ENCODE data around the gene MYO1H.
"Not testable (repeated sequence)": the region's sequence is repeated elsewhere in the genome, so short reads cannot be mapped to it uniquely, and the experiment has no call there.

Gene MYO1H

DNA sequence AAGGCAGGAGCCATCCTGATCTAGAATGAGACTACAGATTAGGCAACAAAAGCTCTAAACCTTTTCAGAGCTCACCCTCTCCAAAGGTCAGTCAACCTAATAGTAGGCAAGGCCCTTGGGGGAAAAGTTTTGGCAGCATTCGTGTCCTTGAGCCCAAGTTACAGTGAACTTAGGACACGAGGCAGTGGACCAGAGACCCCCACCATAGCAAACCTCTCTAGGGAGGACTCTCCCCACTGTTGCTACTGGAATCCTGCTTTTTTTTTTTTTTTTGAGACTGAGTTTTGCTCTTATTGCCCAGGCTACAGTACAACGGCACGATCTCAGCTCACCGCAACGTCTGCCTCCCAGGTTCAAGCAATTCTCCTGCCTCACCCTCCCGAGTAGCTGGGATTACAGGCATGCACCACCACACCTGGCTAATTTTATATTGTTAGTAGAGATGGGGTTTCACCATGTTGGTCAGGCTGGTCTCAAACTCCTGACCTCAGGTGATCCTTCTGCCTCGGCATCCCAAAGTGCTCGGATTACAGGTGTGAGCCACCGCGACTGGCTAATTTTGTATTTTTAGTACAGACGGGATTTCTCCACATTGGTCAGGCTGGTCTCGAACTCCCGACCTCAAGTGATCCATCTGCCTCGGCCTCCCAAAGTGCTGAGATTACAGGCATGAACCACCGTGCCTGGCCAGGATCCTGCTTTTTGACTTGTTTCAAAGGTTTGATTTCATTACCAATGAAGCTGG, 126.0 kb downstream of the MYO1H start:
- not testable (repeated sequence) for DNase-seq (ENCODE audit: low spot score)

GRCh38 chr12:109475121-109475520, 127.4 kb downstream of the MYO1H start:
- DNase-seq (ENCODE audit: low spot score): no peak

DNA sequence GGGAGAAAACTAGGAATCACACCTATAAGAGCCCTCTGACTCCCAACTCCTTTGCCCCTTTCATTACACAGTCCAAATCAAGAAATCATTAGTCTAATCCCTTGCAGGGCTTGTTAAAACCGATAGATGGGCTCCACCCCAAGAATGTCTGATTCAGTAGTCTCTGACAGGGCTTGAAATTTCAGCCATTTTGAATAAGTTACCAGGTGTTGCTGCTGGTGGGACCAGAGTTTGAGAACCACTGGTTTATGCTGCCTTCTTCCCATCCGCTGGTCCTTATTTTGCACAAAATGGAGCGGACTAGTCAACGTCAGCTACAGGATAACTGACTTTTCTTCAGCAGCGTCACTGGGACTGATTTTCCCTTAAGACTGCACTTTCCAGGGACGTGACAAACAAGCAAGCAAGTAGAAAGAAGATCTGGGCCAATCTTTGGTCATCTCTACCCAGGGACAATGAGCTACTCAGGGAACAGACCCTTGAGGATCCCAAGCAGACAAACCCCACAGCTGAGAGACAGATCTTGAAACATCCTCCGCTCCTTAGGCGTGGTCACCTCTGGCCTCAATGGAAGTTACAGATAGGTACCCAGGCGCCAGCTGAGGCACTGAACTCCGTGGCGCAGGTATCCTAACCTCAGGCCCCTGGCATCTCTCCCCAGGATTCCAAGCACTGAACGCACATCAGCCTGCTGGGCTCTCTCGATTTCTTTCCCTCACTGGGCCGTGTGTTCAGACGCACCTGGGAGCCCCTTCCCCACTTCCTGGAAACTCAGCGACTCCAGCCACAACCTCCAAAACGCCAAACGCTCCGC, 128.5 kb downstream of the MYO1H start:
- no peak for DNase-seq (ENCODE audit: low spot score)

GRCh38 chr12:109476807-109477184, 129.1 kb downstream of the MYO1H start:
- no peak for DNase-seq (ENCODE audit: low spot score)

GRCh38 chr12:109477185-109477962, 129.7 kb downstream of the MYO1H start, which contains the start of the genes KCTD10 and UBE3B:
KCTD10 (minus strand) TSS chr12:109477300; CDS start chr12:109477262, 38 bp downstream.
UBE3B (plus strand) TSS chr12:109477634; CDS start chr12:109483552, 5,918 bp downstream.
- DNase-seq (ENCODE audit: low spot score): peak; percentile 91

DNA sequence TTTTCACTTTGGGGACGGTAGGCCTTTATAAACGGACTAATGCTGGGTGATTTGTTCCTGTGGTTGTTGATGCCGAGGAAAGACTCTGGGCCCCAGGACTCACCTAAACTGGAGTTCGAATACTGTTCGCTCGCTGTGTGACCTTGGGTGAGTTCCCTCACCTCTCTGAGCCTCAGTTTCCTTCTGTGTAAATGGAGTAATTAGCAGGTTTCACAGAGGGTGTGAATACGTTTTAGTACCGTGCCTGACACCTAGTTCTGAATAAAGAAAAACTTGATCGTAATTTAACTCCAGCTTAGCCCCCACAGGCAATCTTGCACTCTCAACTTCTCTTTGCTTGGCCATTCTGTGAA, 130.2 kb downstream of the MYO1H start:
- DNase-seq (ENCODE audit: low spot score): no peak

GRCh38 chr12:109479761-109480160, 132.1 kb downstream of the MYO1H start:
- DNase-seq (ENCODE audit: low spot score): no peak

- no peak for DNase-seq (ENCODE audit: low spot score)
Observed at GRCh38 chr12:109480356-109480755, 132.7 kb downstream of the MYO1H start.

DNA sequence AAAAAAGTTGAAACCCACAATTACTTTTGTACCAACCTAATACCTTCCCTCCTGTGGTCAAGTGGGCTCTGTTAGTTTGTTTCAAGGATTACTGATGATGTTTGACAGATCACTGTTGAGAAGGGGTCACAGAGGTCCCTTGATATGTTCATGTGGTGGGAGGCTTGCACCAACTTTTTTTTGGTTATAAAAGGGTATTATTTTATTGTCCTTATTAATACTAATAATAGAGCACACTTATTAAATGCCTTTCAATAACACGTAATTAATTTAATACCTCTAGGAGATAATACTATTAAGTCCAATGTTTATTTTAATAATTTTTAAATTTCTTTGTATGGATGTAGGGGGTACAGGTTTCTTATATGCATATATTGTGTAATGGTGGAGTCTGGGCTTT, 134.2 kb downstream of the MYO1H start:
- DNase-seq (ENCODE audit: low spot score): no peak

- DNase-seq (ENCODE audit: low spot score): no peak
Observed at GRCh38 chr12:109482491-109482890, 134.8 kb downstream of the MYO1H start.

- no peak for DNase-seq (ENCODE audit: low spot score)
Observed at GRCh38 chr12:109482894-109483293, 135.2 kb downstream of the MYO1H start.

DNA sequence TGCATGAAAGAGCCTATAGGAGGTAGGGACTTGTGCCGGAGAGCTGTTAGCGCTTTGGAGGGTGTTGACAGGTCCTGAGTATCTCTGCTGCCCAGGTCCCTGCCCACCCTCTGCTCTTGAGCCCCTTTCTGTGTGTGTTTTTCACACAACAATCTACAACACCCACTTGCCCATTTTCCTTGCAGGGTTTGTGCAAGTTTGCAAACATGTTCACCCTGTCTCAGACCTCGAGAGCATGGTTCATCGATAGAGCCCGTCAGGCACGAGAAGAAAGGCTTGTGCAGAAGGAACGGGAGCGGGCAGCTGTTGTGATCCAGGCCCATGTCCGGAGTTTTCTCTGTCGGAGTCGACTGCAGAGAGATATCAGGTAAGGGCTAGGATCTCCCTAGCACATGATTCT, 135.6 kb downstream of the MYO1H start:
- DNase-seq (ENCODE audit: low spot score): no peak

DNA sequence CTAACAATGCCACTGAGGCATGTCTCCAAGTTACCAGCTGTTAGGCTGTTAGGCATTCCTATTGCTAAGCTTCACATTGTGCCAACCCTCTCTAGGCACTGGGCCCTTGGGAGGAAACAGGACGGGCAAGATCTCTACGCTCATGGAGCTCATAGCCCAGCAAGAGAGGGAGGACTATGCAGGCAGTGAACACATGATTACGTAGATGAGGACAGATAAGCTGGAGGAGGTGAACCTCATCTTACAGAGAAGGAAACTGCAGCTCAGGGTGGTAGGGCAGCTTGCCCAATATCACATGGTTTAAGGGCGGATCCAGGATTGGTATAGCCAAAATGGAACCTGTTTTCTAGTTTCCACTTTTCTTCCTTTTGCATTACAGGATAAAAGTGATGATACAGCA, 137.5 kb downstream of the MYO1H start:
- DNase-seq (ENCODE audit: low spot score): no peak

- no peak for DNase-seq (ENCODE audit: low spot score)
Observed at GRCh38 chr12:109487181-109488050, 139.7 kb downstream of the MYO1H start.

DNA sequence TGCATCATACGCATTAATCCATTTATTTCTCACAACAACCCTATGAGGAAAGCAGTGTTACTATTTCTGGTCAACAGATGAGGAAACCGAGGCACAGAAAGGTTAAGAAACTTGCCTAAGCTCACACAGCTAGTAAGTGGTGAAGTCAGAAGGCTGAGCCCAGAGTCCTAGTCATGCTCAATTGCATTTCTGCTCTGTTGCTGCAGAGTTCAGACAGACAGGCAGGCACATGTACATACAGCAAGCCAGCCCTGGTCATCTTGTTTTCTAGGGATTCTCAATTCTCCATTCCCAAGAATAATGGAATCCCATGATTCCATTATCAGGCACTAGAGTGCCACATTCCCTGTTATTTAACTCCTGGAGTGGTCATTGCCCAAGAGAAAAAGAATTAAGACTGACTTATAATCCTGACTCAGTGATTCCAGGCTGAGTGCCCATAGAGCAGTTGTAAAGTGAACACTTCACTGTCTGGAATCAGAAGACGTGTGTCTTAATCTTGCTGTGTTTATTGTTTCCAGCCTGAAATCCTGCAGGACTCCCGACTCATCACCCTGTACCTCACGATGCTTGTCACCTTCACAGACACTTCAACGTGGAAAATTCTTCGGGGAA, 140.5 kb downstream of the MYO1H start:
- no peak for DNase-seq (ENCODE audit: low spot score)

DNA sequence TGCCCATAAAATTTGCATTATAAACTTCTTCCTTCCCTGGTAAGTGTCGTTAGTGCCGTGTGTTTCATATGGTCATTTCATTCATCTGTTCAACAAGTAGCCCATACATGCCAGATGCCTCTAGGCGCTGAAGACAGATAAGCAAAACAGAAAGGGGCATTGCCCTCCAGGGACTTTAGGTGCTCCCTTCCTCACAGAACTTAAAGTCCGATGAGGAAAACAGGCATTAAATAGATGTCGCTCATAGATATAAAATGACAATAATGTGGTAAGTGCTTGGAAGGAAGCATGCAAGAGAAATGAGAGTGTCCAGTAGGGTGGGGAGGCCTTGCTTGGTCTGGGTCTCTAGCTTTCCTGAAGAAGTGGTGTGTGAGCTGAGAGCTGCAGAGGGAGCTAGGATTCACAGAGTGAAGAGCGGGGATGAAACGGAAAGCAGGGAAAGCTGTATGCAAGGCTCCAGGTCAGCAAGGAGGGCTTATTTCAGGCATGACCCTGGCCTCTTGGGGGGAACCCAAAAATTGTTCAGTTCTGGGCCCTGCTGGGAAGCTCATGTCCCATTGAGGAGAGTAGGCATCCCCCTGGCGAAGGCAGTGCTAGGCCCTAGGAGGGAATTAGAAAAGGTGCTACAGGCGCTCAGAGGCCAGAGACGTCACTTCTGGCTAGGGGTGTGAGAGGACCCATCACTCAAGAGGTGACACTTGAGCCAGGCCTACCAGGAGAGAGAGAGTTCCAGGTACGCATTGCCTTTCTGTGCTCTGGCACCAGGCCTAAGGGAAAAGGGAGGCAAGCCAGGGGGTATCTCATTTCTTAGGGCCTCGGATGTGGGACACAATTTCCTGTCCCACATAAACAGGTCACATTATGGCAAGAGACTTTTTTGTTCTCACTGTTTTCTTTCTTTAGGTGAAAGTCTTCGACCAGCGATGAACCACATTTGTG, 141.6 kb downstream of the MYO1H start:
- DNase-seq (ENCODE audit: low spot score): no peak

DNA sequence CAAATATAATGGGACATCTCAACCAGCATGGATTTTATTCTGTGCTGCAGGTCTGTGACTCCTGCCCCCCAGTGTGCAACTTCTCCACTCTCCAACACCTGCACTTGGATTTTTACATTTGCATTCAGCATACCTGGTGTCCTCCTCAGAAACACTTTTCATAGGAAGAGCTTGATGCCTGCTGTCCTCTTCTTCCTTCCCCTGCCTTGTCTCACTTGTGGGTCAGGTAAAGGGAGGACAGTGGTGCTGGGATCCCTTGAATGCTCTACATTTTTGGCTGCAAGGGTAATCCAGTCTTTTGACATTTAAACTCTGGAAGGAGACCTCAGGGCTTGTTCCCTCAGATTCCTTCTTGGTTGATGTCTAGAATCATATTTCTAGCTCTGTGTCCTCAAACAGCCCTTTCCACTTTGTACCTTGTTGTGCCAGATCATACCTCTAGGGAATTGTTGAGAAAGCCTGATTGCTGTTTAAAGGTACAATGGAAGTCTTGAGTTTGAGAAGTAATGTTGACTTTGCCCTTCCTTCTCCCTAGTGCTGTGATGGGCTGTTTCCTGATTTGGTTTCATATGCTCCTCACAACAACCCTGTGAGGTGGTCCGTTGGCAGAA, 142.4 kb downstream of the MYO1H start:
- DNase-seq (ENCODE audit: low spot score): no peak

DNA sequence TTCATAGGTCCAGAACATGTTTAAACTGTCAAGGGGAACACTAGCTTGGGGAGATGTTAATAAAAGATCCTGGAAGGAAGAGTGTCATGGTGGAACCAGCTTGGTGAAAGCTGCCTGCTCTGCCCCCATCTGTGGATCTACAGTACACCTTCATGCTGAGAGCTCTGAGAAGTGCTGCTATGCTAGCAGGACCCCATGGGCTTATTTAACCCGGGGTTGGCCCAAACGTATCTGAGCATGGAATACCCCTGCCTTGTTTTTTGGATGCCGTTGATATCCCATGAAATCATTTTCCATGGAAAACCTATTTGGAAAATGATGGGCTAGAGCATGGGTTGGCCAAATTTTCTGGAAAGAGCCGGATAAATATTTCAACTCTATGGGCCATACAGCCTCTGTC, 144.0 kb downstream of the MYO1H start:
- no peak for DNase-seq (ENCODE audit: low spot score)

GRCh38 chr12:109492371-109492770, 144.7 kb downstream of the MYO1H start:
- no peak for DNase-seq (ENCODE audit: low spot score)

DNA sequence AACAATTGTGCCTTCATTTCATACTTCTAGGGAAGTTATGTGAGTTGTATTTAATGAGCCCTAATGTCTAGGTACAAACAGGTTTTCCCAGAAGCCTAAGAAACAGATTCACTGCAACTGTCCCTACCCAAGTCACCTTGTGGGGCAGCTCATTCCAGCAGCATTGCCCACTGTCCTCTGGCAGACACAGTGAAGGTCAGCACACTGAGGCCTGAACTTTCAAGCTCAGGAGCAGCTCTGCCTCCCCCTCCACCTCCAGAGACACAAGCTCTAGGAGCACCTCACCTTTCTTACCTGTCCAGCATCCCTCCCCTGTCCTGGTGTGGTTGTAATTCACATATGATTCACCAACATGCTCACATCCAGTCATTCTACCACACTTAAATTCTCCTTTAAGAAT, 145.4 kb downstream of the MYO1H start:
- no peak for DNase-seq (ENCODE audit: low spot score)
